RPMI7951 (cell line): ENCODE measurements around the gene PTPRB. TPM values are rescaled to one million over a fixed set of nuclear protein-coding genes. Genes with fewer than 3 reads are reported as not detected.

Experiments used
- DNase-seq: peaks from one replicate; pipeline ENCODE4 v3.0.0-alpha.2; 2012; ENCODE audit warnings: low read depth
- total RNA-seq: library from RNA; depleted of rRNA; stranded (reverse); fragments of >200 nt; shearing (Covaris generic); gene quantifications from 2 replicates; pipeline ENCODE4 v1.2.3, GENCODE V29; 2014

The PTPRB gene
- total RNA-seq, 1 experiment from 2014 or later: 3.8 TPM

- peak; percentile 31 for DNase-seq
Measured at GRCh38 chr12:70592664-70593063, 44.6 kb downstream of the PTPRB start.

- peak; percentile 44 for DNase-seq
Measured at GRCh38 chr12:70590549-70591226, 46.5 kb downstream of the PTPRB start.

GRCh38 chr12:70590051-70590450, 47.2 kb downstream of the PTPRB start:
- DNase-seq: peak; percentile 73

GRCh38 chr12:70584332-70584731, 52.9 kb downstream of the PTPRB start:
- DNase-seq: no peak

GRCh38 chr12:70583251-70583650, 54.0 kb downstream of the PTPRB start:
- DNase-seq: no peak

GRCh38 chr12:70581208-70581607, 56.0 kb downstream of the PTPRB start:
- DNase-seq: peak; percentile 9

GRCh38 chr12:70577283-70577634, 60.0 kb downstream of the PTPRB start:
- no peak for DNase-seq

- DNase-seq: peak; percentile 67
Measured at GRCh38 chr12:70576341-70577282, 60.6 kb downstream of the PTPRB start.

GRCh38 chr12:70571705-70572268, 65.4 kb downstream of the PTPRB start:
- no peak for DNase-seq

- DNase-seq: no peak
Measured at GRCh38 chr12:70571029-70571428, 66.2 kb downstream of the PTPRB start.

- DNase-seq: no peak
Measured at GRCh38 chr12:70561550-70561949, 75.7 kb downstream of the PTPRB start.

- no peak for DNase-seq
Measured at GRCh38 chr12:70560671-70561070, 76.6 kb downstream of the PTPRB start.

- no peak for DNase-seq
Measured at GRCh38 chr12:70559390-70559789, 77.8 kb downstream of the PTPRB start.

- no peak for DNase-seq
Measured at GRCh38 chr12:70557583-70558191, 79.5 kb downstream of the PTPRB start.

GRCh38 chr12:70556179-70556869, 80.9 kb downstream of the PTPRB start:
- peak; percentile 13 for DNase-seq

- no peak for DNase-seq
Measured at GRCh38 chr12:70555081-70555480, 82.1 kb downstream of the PTPRB start.

GRCh38 chr12:70553391-70553859, 83.8 kb downstream of the PTPRB start:
- DNase-seq: no peak

GRCh38 chr12:70551731-70552130, 85.5 kb downstream of the PTPRB start:
- DNase-seq: no peak

GRCh38 chr12:70550180-70550577, 87.0 kb downstream of the PTPRB start:
- no peak for DNase-seq

- DNase-seq: no peak
Measured at GRCh38 chr12:70549340-70550179, 87.7 kb downstream of the PTPRB start.

GRCh38 chr12:70543444-70543843, 93.8 kb downstream of the PTPRB start:
- peak; percentile 87 for DNase-seq
